GM19099 (cell line): Measurements from ENCODE around the gene PPY.

Source experiments
- POLR2A ChIP-seq: IDR thresholded peaks from 3 replicates; pipeline ENCODE4 v1.6.1; 2011; ENCODE audit warnings: low read depth; ENCODE audit not compliant: insufficient read length; ENCODE audit errors: extremely low read depth

PPY gene

GRCh38 chr17:43940630-43941029 lies 1.6 kb downstream of the PPY start:
- no peak for TF ChIP-seq POLR2A

- no peak for TF ChIP-seq POLR2A
Measured at GRCh38 chr17:43939886-43940285, 2.4 kb downstream of the PPY start.

DNA sequence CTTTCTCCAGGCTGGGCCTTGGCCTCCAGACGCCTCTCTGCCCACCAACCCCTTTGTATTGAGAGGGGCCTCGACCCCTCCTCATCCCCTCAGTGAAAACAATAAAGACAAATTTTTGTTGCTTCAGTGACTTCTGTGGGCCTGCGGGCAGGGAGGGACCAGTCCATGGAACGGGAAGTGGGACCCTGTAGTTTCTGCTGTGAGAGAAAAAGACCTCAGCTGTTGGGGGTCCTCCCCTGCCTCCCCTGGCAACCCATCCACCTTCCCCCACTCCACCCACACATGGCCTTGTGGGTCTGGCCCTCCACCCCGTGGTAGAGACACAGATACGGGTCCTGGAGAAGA lies 3.5 kb downstream of the PPY start:
- TF ChIP-seq POLR2A: no peak

- no peak for TF ChIP-seq POLR2A
Measured at GRCh38 chr17:43936434-43936833, 5.8 kb downstream of the PPY start.

GRCh38 chr17:43935926-43936261 lies 6.4 kb downstream of the PPY start:
- TF ChIP-seq POLR2A: no peak

DNA sequence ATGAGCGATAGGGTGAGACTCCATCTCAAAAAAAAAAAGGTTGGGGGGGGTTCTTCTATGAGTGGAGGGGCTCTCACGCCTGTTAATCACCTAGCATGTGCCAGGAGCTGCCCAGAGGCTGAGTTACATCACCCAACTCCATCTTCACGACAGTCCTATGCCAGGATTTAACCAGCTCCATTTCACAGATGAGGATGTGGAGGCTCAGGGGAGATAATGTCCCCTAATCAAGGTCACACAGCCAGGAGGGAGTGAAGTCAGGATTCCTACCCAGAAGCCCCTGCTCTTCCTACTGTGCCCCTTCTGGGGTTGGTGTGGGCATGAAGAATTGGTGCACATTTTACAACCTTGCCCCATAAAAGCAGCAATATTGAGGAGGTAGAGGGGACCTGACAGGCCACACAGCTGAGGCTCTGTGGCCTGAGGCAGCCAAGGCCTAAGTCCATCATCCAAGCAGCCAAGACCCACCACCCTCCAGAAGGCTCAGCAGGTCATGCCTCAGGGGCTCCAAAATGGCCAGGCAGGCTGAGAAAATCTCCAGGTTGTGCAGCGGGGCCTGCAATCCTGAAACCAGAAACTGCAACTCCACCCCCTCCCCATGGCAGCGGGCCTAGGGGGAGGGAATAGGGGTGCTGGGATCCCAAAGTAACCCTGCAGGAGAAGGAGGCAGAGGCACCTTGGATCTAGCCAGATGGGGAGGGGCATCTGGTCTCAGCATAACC lies 6.9 kb downstream of the PPY start:
- no peak for TF ChIP-seq POLR2A

DNA sequence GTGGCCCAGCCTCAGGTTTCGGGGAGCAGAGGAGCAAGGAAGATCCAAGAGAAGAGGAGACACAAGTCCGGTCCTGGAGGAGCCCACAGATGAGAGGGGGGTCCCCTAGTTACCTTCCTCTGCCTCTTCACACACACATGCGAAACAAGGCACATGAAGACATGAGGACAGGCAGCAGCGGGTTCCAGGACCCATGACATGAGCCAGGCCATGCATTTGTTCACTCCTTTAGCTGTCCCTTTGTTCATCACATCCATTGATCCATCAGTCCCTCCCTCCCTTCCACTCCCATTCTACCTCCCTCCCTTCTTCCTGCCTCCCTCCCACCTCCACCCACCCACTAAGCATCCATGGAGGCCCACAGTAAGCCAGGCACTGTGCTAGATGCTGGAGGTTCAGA lies 9.4 kb downstream of the PPY start:
- TF ChIP-seq POLR2A: no peak

DNA sequence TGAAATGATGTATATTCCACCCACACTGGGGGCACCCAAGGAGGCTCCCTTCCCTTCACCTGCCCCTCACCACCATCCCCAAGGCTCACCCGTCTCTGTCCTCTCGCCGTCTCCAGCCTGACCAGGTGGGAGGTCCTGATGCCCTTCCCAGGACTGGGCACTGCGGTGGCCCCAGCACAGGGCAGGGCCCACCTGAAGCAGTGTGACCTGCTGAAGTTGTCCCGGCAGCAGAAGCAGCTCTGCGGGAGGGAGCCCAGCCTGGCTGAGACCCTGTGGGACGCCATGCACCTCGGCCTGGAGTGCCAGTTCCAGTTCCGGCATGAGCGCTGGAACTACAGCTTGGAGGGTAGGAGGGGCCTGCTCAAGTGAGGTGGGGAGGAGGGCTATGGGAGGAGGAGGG lies 9.9 kb downstream of the PPY start:
- no peak for TF ChIP-seq POLR2A

DNA sequence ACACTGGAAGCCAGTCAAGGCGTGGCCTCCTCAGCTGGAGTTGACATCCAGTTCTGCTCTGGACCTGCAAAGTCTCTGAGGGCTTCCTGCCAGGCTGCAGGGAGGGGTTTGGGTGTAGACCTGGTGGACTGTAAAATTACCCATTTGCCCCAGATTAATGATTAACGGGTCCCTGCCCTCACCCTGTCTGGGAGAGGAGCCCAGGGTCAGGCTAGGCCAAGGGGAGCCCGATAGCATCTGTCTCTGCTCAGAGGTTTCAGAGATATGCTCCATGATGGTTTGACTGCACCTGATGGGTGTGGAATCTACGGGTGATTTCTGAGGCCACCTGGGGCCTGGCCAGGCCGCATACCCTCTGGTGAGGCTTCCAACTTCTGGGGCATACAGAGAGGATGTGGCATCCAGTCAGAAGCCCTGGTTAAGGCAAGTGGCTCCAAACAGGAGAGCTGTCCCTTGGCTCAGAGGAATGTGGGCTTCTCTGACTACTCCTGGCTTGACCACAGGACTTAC lies 11.2 kb downstream of the PPY start:
- no peak for TF ChIP-seq POLR2A

DNA sequence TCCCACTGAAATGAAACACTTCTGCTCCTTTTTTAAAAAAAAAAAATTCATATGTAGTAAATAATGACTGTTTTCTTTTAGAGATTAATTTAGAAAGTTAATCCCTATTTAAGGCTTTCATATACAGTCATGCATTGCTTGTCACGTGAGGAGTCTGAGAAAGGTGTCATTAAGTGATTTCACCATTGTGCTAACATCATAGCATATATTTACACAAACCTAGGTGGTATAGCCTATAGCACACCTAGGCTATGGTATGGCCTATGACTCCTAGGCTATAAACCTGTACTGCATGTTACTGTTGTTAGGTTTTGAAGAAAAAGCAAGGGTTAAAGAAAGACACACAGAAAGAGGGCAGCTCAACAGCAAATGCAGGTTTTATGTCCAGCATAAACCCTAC lies 13.7 kb downstream of the PPY start:
- TF ChIP-seq POLR2A: no peak

DNA sequence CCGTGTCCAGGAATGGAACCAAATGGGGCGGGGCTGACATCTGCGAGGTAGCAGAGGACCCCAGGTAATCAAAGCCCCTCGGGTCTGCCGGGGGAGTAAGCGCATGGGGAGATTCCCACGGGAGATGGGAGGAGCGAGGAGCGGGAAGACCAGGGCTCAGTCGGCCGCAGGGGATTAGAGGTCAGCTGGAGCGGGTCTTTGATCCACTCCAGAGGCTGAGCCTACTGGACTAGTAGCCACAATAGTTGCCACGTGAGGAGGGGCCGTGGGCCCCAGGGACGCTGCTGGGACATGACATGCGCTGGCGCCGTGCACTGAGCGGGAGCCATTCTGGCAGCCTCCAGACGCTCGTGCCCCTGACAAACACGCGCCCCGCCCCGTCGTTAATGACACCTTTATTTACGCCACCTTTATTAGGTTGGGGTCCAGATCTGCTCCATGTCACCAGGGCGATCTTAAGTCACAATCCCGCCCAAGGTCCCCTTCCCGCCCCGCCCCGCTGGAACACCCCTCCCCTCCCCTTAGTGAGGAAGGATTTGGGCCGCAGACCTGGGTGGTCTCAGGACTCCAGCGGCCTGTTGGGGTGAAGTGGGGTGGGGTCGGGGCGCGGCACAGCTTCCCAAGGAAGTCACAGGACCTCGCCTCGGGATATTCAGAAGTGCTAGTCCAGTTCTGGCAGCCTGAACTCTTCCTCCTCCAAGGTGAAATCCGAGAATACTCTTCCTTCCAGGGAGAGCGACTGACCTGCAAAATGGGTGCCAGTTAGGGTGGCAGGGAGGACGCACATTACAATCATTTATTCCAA lies 15.0 kb downstream of the PPY start:
- no peak for TF ChIP-seq POLR2A

DNA sequence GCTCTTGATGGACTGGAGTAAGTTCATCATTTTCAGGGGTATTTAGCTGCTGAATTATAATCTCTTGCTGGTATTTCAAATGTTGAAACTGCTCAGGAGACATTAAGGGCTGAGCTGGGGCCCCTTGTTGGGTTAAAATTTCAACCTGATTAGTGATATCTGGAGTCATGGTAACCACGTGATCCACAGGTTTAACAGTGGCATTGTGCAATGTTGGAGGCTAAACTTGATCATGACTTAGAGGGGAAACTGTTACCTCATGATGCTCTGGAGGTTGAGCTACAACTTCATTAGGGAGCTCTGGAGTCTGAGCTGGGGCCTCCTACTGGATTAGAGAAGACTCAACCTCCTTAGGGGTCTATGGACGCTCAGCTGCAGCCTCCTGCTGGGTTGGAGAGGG lies 17.7 kb downstream of the PPY start:
- no peak for TF ChIP-seq POLR2A

- TF ChIP-seq POLR2A: no peak
Measured at GRCh38 chr17:43920500-43921095, 21.7 kb downstream of the PPY start.

GRCh38 chr17:43918026-43918389 lies 24.3 kb downstream of the PPY start:
- TF ChIP-seq POLR2A: no peak

DNA sequence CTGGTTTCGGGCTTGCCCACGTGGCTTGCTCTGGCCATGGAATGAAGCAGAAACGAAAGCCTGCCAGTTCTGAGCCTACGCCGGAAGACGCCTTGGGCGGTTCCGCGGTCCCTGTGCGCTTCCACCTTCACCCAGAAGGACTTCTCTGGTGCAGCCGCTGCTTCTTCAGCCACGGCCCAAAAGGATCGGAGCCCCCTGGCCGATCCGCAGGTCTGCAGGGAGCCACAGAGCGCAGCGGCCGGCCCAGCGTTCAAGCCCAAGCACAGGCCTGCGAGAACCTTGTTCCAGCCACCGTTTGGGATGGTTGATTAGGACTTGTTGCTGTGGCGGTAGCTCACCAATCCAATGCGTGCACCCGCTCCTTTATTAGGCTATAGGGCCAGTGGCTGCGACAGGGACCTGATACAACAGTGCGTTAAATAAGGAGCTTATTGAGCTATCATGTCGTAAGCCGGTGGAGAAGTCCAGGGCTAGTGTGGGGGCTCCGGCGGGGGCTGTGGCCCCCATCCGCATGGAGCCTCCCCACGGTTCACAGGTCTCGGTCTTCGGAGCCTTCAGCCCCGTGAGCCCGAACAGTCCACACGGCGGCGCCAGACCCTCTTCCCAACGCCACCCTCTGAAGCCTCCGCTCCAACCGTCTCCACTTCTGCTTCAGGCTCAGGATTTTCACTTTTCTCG lies 24.8 kb downstream of the PPY start:
- peak; percentile 59 for TF ChIP-seq POLR2A

DNA sequence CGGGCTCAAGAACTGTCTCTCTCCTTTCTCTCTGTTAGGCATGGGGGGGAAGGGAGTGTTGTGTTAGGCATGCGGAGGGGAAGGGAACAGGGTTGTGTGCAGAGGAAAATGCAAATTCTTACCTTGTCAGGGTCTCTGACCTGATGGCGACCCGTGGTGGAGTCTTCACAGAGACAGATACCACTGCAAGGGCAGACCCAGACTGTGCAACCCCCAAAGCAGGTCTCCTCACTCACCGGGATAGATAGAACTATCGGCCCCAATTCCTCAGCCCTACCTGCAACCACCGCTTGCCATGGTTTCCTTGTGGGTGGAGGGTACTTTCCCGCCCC lies 25.3 kb downstream of the PPY start:
- TF ChIP-seq POLR2A: no peak
